ENCODE results near the gene CPXM1.
"Not testable (repeated sequence)": the region's sequence is repeated elsewhere in the genome, so short reads cannot be mapped to it uniquely, and the experiment has no call there.

CPXM1 gene

GRCh38 chr20:2820896-2821869 is 20.8 kb upstream of the CPXM1 start:
- DNase-seq, result no peak

DNA sequence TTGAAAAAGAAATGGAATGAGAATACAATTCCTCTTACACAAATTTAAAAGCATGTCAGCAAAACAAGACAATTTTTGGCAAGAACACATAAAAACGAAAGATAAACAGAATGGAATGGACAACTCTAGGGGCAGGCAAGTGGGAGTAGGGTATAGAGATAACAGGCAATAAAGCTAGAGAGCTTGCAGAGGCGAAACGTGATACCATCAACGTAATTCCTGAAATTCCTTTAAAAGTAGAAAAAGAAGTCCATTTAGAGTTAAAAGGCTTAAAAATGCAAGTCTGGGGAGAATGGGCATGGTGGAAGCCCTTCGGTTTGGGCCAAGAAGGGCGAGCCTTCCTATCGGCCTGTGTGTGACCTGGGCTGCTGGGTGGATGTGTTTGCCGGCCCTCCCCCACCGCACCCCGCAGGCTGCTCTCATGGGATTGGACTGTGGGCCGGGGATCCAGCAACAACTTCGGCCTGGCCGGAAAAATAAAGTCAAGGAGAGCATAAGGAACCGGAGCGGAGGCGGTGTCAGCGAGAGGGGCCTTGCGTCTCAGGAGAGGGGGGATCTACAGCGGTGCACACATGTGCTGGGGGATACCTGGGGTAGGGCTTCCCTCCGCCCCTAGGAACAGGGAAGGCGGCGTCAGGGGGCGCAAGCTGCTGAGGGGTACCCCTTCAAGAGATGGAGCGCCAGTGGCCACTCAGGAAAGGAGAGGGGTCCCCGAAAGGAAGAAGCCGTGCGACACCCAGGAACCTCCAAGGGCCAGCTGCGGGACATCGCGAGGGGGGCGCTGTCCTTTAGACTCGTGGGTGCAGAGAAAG is 19.9 kb upstream of the CPXM1 start:
- DNase-seq, result no peak

DNA sequence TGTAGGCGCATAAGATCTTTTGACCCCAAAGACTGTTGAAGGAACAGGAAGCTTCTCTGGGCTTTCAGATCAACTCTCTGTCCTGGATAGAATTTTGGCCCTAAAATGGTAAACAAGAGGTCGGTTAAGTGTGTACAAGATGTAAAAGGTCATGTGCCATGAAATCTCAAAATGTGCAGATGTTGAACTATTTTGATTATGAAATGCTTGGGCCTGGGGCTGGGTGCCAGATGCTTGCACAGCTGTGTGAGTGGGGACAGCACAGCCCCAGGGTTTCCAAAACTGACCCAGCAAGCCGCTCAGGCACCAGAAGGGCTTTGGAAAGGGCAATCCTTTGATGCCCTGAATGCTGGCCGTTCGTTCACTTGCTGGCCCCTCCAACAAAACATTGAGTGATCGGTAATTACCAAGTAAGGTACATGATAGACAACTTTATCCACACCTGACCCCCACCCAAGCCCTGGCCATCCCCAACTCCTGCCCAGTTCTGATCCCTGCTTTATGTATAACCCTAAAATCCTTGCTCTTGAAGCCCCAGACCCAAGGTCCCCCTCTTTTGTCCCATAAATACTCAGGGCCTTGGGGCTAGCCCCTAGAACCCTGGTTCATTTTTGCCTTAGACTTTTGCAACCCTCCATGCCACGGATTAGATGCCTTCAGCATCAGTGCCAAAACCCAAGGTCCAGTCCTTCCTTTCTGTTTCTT is 17.6 kb upstream of the CPXM1 start:
- no peak for DNase-seq

- DNase-seq, result no peak
These were observed 16.9 kb upstream of the CPXM1 start for GRCh38 chr20:2817341-2817726.

- no peak for DNase-seq
These were observed 16.3 kb upstream of the CPXM1 start for GRCh38 chr20:2816583-2817340.

DNA sequence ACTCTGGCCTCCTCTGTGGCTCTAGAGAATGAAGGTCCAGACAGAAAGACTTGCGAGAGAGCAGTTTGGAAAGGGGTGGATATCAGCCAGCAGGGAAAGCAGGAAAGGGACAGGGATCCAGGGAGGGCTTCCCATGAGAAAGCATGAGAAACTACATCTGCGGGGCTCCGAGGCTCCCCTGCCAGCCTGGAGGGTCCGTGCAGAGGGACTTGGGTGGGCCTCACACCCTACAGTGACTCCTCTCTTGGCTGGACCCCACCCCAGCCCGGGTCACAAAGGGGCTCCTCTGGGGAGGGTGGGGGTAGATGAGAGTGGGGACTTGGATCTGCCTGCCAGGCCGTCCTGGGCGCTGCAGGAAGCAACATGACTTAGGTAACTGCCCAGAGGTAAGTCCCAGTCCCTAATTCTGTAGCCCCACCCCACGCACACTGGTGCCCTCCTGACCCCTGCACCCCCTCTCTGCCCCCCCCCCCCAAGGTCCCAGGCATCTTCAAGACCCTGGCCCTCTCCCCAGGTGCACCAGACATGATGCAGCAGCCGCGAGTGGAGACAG is 15.7 kb upstream of the CPXM1 start, which contains the start of gene TMEM239:
Gene TMEM239 (plus strand): TSS at position 335 of the 553 bp plus-strand sequence. CDS start 191 bp downstream, at position 526.
- DNase-seq, result no peak

DNA sequence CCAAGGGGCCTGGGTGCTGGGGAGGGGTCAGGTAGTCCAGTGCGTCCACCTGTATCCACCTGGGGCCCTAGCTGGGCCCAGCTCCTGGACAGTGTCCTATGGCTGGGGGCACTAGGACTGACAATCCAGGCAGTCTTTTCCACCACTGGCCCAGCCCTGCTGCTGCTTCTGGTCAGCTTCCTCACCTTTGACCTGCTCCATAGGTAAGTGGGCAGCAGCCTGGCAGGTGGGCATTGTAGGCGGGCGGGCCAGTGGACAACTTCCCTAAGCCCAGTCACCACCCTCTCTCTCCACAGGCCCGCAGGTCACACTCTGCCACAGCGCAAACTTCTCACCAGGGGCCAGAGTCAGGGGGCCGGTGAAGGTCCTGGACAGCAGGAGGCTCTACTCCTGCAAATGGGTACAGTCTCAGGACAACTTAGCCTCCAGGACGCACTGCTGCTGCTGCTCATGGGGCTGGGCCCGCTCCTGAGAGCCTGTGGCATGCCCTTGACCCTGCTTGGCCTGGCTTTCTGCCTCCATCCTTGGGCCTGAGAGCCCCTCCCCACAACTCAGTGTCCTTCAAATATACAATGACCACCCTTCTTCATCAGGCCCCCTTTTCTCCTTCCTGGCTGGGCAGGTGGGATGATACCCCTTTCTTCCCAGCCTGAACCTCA is 14.9 kb upstream of the CPXM1 start:
- DNase-seq, result no peak

GRCh38 chr20:2814587-2815051 is 14.2 kb upstream of the CPXM1 start, which contains the start of gene C20orf141:
Gene C20orf141 (plus strand): TSS chr20:2814987. CDS start chr20:2815185, 198 bp downstream.
- DNase-seq, result no peak

DNA sequence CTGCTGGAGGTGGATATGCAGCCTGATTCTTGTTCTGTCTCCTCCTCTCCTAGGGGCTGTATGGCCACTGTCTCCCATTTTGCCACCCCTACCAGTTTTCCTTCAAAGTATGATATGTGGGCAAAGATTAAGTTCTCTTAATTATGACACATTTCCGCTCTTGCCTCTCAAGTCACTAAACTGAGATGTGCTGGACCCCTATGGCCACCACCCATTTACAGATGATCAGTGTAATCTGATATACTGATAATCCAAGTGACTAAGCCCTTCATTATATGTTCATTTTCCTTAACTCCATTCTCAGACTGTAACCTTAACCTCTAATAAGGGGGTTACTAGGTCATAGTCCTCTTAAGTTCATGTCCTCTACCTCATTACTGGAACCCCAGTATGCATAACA is 13.6 kb upstream of the CPXM1 start:
- no peak for DNase-seq

DNA sequence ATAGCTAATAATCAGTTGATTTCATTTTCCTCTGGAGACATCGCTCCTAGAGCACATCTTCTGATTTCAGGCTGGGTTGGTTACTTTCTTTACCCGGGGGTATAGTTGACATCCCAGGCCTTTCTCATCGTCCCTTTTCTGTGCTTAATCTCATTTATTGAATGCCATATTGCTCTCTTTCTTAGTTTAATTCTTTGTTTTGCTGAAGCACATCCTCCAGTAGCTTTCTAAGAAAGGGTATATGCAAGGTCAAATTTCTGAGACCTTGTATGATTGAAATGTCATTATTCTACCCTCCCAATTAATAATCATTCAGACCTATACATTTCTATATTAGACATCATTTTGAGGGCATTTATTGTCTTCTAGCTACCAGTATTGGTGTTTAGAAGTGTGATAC is 11.8 kb upstream of the CPXM1 start:
- DNase-seq, result no peak

DNA sequence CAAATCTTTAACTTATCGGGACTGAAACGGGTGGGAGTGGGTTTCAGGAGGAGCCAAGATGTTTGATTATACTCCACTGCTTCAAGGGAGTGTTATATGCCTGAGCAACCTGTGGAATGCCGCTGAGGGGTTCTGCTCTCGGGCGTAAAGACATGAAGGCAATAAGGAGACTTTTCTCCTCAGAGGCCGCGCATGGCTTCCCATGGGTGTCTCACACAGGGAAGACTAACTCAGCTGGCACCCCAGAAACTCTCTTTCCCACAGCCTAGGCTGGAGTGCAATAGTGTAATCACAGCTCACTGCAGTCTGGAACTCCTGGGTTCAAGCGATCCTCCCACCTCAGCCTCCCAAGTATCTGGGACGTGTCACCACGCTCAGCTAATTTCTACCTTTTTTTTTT is 9.3 kb upstream of the CPXM1 start:
- DNase-seq, result no peak

- not testable (repeated sequence) for DNase-seq
These were observed 7.5 kb upstream of the CPXM1 start for GRCh38 chr20:2807929-2808328.

DNA sequence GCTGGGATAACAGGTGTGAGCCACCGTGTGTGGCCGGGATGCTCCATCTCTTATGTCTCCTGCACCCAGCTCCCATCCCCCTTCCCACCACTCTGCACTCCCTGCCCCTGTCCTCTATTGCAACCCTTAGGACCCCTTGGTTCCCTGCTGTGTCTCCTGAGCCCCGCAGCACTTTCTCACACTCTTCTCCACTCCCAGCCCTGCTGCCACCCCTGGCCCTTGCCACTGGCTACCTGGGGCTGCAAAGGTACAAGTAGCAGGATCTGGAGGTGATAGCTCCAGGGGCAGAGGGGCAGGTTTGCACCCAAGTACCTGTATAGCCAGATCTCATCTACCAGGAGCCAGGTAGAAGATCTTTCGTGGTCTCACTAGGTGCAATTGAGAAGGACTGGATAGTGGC is 6.6 kb upstream of the CPXM1 start:
- no peak for DNase-seq

- no peak for DNase-seq
These were observed 5.9 kb upstream of the CPXM1 start for GRCh38 chr20:2806351-2806701.

- DNase-seq, result no peak
These were observed 5.4 kb upstream of the CPXM1 start for GRCh38 chr20:2805689-2806350.

DNA sequence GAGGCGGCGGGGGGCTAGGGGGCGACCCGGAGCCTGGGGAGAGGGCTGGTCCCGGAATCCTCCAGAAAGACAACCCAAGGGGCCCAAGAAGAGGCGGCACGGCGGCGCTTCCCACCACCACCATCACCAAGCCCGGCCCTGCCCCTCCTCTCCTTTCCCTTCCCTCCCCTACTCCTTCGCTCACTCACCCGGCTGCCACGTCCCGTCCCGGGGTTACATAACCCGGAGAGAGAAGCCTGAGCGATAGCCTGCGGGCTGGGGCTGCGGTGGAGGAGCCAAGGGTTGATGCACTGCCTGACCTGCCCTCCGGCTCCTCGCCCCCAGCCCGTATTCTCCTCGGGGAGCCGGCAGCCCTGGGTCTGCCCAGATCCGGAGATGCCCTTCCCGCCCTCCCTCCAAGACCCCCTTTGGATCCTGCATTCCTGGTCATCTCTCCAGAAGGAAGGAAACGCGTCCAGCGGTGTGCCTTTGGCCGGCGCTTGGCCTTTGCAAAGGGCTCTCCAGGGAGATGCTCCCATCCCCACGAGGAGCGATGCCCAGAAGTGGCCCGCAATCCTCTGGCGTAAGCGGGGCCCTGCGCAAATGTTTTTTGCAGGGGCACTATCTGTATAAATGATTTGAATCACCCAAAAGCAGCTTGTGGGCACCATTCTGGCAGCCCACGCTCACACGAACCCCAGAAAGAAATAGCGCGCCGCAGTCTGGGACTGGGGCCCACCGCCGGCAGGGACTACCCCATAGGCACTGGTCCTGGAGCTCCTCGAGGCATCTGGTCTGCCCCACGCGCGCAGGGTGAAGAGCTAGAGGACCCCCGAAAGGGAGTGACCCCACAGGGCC is 4.6 kb upstream of the CPXM1 start:
- no peak for DNase-seq

- DNase-seq, result no peak
These were observed 3.8 kb upstream of the CPXM1 start for GRCh38 chr20:2804041-2804828.

- no peak for DNase-seq
These were observed 880 bp upstream of the CPXM1 start for GRCh38 chr20:2801286-2801728.

All from activated T-cell treated with anti-CD3 and anti-CD28 coated beads, Interleukin-2, amount 50 U/mL, for 1 hour (primary cell).